Left ventricle myocardium inferior (tissue), 1 donor: Measurements from ENCODE around the gene RIPOR3. TPM values are rescaled to one million over a fixed set of nuclear protein-coding genes. Genes with fewer than 3 reads are reported as not detected.

Experiments used
- DNase-seq: peaks from one replicate; pipeline ENCODE4 v3.0.0-alpha.2; 2020
- H3K27ac ChIP-seq: fragments of 200-600 bp; replicated peaks from 2 replicates; pipeline ENCODE4 v1.8.0; 2021
- H3K27me3 ChIP-seq: fragments of 200-600 bp; 2 replicates; pipeline ENCODE4 v1.8.0; 2021; ENCODE audit warnings: low read depth
- H3K36me3 ChIP-seq: fragments of 200-600 bp; 2 replicates; pipeline ENCODE4 v1.8.0; 2021
- H3K4me1 ChIP-seq: fragments of 200-600 bp; 2 replicates; pipeline ENCODE4 v1.8.0; 2021
- H3K4me3 ChIP-seq: fragments of 200-600 bp; 2 replicates; pipeline ENCODE4 v1.8.0; 2021; ENCODE audit warnings: mild to moderate bottlenecking, moderate library complexity
- H3K9me3 ChIP-seq: fragments of 200-600 bp; replicated peaks from 2 replicates; pipeline ENCODE4 v1.8.0; 2021
- CTCF ChIP-seq: fragments of 200-600 bp; IDR thresholded peaks from 2 replicates; pipeline ENCODE4 v1.8.0; 2021; ENCODE audit warnings: antibody characterized with exemption, mild to moderate bottlenecking, borderline replicate concordance
- intact Hi-C: fragments of 100-400 bp; cut with micrococcal nuclease; formaldehyde crosslinking; loops from one replicate; pipeline ENCODE4 v1.11.0; 2022
- total RNA-seq: library from RNA; stranded (reverse); fragmentation: NEBNext Ultra II Directional; extraction: Animal tissue kit (Norgen Biotek cat#: 25700); gene quantifications from one replicate; pipeline ENCODE4 v1.2.1, GENCODE V29; 2021
- donor health status: DM: no; HTN: yes; CAD: no; lungs with severe emphysema.

Gene RIPOR3
- total RNA-seq, 1 donor from 2014 or later: 6.5 TPM

GRCh38 chr20:50568549-50568942 lies 122.8 kb downstream of the RIPOR3 start:
- H3K9me3 ChIP-seq: no peaks in the 10 kb centered on the region
- intact Hi-C loops: no loop called here
- peaks cover 41% of the 10 kb centered on the region for H3K36me3 ChIP-seq
- peaks cover 82% of the 10 kb centered on the region for H3K4me1 ChIP-seq
- no peak for TF ChIP-seq CTCF
- DNase-seq: no peak
- H3K27ac ChIP-seq: no peak overlapping the region
- no peak overlapping the region for H3K4me3 ChIP-seq
- H3K27me3 ChIP-seq: no peaks in the 10 kb centered on the region

- no peak overlapping the region for H3K4me3 ChIP-seq
- no peak overlapping the region for H3K27ac ChIP-seq
- peaks cover 82% of the 10 kb centered on the region for H3K4me1 ChIP-seq
- no peaks in the 10 kb centered on the region for H3K27me3 ChIP-seq
- TF ChIP-seq CTCF: no peak
- no peaks in the 10 kb centered on the region for H3K9me3 ChIP-seq
- no peak for DNase-seq
- peaks cover 43% of the 10 kb centered on the region for H3K36me3 ChIP-seq
- intact Hi-C loops: no loop called here
These were observed 123.3 kb downstream of the RIPOR3 start for GRCh38 chr20:50567860-50568548.

GRCh38 chr20:50565871-50566270 lies 125.5 kb downstream of the RIPOR3 start:
- no peak for DNase-seq
- H3K27ac ChIP-seq: peak overlapping the region; percentile 39
- H3K4me1 ChIP-seq: peaks cover 82% of the 10 kb centered on the region
- H3K4me3 ChIP-seq: no peak overlapping the region
- no peaks in the 10 kb centered on the region for H3K27me3 ChIP-seq
- TF ChIP-seq CTCF: no peak
- no peaks in the 10 kb centered on the region for H3K9me3 ChIP-seq
- peaks cover 59% of the 10 kb centered on the region for H3K36me3 ChIP-seq
- intact Hi-C loops: no loop called here

GRCh38 chr20:50565383-50565782 lies 126.0 kb downstream of the RIPOR3 start:
- peaks cover 82% of the 10 kb centered on the region for H3K4me1 ChIP-seq
- H3K9me3 ChIP-seq: no peaks in the 10 kb centered on the region
- peak overlapping the region; percentile 31 for H3K27ac ChIP-seq
- no peak for TF ChIP-seq CTCF
- H3K27me3 ChIP-seq: no peaks in the 10 kb centered on the region
- H3K4me3 ChIP-seq: no peak overlapping the region
- H3K36me3 ChIP-seq: peaks cover 59% of the 10 kb centered on the region
- intact Hi-C loops: no loop called here
- no peak for DNase-seq

- intact Hi-C loops: no loop called here
- no peak for DNase-seq
- H3K4me3 ChIP-seq: no peak overlapping the region
- no peaks in the 10 kb centered on the region for H3K27me3 ChIP-seq
- peaks cover 81% of the 10 kb centered on the region for H3K4me1 ChIP-seq
- H3K9me3 ChIP-seq: no peaks in the 10 kb centered on the region
- H3K36me3 ChIP-seq: peaks cover 42% of the 10 kb centered on the region
- no peak for TF ChIP-seq CTCF
- peak overlapping the region; percentile 2 for H3K27ac ChIP-seq
These were observed 128.0 kb downstream of the RIPOR3 start for GRCh38 chr20:50563133-50563944.
